HT-29 (cell line): ENCODE results near the gene DHX8. TPM values are rescaled to one million over a fixed set of nuclear protein-coding genes. Genes with fewer than 3 reads are reported as not detected.
A peak's percentile ranks its signal among the peaks of the same experiment; 100 is the strongest.

Experiments
- DNase-seq: peaks from one replicate; pipeline ENCODE4 v3.0.0-alpha.2; 2015; ENCODE audit warnings: low spot score
- total RNA-seq: library from RNA; depleted of rRNA; stranded (reverse); fragments of >200 nt; shearing (Covaris generic); gene quantifications from 2 replicates; pipeline ENCODE4 v1.2.3, GENCODE V29; 2014

DHX8 gene
- total RNA-seq, 1 experiment from 2014 or later = 33.8 TPM

- no peak for DNase-seq
Measured at GRCh38 chr17:43524945-43525575, 41.3 kb downstream of the DHX8 start.

GRCh38 chr17:43526886-43527648, 43.3 kb downstream of the DHX8 start:
- DNase-seq = no peak

- peak; percentile 67 for DNase-seq
Measured at GRCh38 chr17:43528319-43528987, 44.7 kb downstream of the DHX8 start.

GRCh38 chr17:43528988-43529814, 45.4 kb downstream of the DHX8 start:
- no peak for DNase-seq

- DNase-seq = no peak
Measured at GRCh38 chr17:43529947-43530287, 46.1 kb downstream of the DHX8 start.

- DNase-seq = peak; percentile 85
Measured at GRCh38 chr17:43530288-43531081, 46.7 kb downstream of the DHX8 start.

- DNase-seq = no peak
Measured at GRCh38 chr17:43531082-43531378, 47.3 kb downstream of the DHX8 start.

- DNase-seq = no peak
Measured at GRCh38 chr17:43531955-43532354, 48.2 kb downstream of the DHX8 start.

GRCh38 chr17:43532581-43532980, 48.8 kb downstream of the DHX8 start:
- peak; percentile 59 for DNase-seq

- no peak for DNase-seq
Measured at GRCh38 chr17:43533699-43534098, 49.9 kb downstream of the DHX8 start.

- no peak for DNase-seq
Measured at GRCh38 chr17:43534909-43535308, 51.1 kb downstream of the DHX8 start.

- DNase-seq = peak; percentile 52
Measured at GRCh38 chr17:43536236-43536992, 52.6 kb downstream of the DHX8 start.

GRCh38 chr17:43540821-43541674, 57.3 kb downstream of the DHX8 start:
- DNase-seq = no peak

- DNase-seq = no peak
Measured at GRCh38 chr17:43542859-43543258, 59.1 kb downstream of the DHX8 start.

- DNase-seq = no peak
Measured at GRCh38 chr17:43543300-43543699, 59.5 kb downstream of the DHX8 start.

GRCh38 chr17:43543771-43544575, 60.2 kb downstream of the DHX8 start:
- no peak for DNase-seq

GRCh38 chr17:43545383-43545632, 61.5 kb downstream of the DHX8 start:
- no peak for DNase-seq

GRCh38 chr17:43546319-43547188, 62.8 kb downstream of the DHX8 start, which contains the start of gene ETV4:
Gene ETV4 (minus strand): TSS chr17:43546340. CDS start chr17:43545617, 723 bp downstream.
- DNase-seq = peak; percentile 96
